Hypothalamus (tissue), 51 donors: ENCODE measurements around the gene FOXF2.

Source experiments
- DNase-seq, 51 donors: peaks; one replicate each; lab custom pipeline; 2025; lab: John Stamatoyannopoulos, UW

FOXF2 gene

DNA sequence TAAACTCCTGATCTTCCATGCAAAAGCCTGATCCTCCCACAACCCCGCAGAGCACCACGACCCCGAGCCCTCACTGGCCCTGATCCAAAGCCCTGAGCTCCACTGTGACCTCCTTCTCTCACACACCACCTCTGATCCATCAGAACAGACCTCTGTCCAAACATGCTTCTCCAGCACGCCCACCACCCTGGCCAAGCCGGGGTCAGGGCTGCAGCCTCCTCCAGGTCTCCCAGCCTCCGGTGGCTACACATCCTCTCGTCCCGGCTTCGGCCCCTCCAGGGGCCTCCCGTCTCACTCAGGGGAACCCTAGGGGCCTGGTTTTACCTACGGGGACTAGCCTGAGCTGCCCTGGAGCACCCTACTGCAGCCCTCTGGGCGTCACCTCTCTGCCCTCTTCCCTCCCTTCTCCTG lies 49.1 kb downstream of the FOXF2 start:
- DNase-seq: no peak

DNA sequence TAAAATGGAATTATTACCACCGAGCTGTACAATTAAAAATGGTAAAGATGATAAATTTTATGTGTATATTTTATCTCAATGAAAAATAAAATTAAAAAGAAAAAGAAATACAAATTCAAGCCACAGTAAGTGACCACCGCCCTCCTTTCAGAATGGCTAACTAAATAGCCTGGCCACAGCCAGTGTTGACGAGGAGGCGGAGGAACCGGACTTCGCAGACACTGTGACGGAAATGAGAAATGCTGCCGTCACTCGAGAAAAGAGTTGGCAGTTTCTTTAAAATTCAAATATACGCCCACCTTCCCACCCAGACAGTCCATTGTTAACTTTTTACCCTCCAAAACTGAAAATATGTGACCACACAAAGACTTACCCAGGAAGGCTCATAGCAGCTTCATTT lies 50.0 kb downstream of the FOXF2 start:
- no peak for DNase-seq

DNA sequence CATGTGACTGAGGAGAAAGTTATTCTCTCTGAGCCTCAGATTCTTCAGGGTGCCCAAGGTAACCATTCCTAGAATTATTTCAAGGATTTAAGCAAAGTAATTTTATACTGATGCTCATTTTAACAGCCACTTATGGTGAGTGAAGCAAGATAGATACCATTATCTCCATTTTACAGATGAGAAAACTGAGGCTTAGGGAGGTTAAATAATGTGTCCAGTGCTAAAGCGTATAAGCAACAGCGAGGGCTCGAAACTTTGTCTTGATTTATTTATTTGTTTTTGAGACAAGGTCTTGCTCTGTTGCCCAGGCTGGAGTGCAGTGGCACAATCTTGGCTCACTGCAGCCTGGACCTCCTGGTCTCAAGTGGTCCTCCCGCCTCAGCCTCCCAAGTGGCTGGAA lies 53.6 kb downstream of the FOXF2 start:
- DNase-seq: no peak
